GM11168 (cell line): ENCODE results near the gene KLF16.
"Not testable (repeated sequence)": the region's sequence is repeated elsewhere in the genome, so short reads cannot be mapped to it uniquely, and the experiment has no call there.

Experiments
- in situ Hi-C: fragments of 300-500 bp; cut with MboI; formaldehyde crosslinking; loops from one replicate; pipeline ENCODE4 v1.12.0; 2022; ENCODE audit warnings: low sequenced_read_pairs; ENCODE audit not compliant: unreplicated experiment

Gene KLF16

DNA sequence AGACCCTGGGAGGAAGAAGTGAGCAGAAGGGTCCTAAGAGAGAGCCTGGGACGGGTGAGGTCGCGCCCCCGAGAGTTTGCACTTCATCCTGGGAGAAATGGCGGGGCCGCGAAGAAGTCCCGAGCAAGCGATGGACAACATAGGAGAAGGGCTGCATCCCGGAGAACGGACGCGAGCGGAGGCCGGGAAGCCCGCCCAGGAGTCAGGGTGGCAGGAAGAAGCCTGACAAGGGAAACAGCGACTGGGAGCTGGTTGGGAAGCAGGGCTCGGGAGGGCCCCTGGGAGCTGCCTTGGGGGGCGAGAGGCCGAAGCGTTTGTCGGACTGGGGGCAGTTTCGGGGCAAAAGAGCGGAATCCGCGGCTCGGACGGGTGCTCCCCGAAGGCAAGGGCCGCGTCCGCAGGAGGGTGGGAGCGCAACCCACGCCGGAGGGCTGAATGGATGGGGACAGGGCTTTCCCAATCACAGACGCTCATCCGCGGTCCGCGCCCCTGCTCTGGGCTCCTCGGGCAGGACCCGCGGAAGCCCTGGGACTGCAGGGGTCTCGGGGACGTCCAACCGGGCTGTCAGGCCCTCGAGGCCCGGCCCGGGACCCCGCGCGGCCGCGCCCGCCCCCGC, 21.4 kb upstream of the KLF16 start:
- in situ Hi-C loops: no loop called here

DNA sequence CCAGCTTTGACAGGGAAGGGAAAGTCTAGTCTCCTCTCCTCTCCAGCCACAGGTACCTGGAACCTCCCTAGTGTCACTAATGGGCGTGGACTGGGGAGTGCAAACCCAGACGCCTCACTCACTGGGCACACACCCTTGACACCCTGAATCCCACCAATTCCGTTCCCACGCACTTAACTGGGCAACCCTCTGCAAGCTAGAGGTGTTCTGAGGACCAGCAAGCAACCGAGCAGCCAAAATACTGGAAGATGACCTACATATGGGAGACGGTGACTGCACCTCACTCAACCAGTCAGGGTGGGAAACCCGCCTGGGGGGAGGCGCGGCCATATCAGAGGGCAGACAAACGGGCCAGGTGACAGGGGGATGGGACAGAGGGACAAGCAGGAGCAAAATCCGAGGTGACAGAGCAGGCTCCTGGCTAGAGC, 20.9 kb upstream of the KLF16 start:
- in situ Hi-C loops: no loop called here

DNA sequence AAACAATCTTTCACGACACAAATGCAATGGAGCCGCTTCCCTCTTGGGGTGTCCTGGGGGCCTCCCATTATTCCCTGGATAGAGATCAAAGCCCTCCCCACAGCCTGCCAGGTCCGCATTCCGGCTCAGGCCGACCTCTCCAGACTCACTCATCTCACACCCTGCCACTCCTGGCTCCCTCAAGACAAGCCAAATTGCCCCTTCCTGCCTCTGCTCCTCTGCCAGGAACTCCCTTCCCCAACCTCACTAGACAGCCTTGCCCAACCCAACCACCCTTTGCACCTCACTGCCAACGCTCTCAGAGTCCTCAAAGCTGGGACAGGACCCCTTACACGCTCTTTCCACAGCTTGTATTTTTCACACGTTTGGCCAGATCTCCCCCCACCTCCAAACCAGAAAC, 20.4 kb upstream of the KLF16 start:
- in situ Hi-C loops: no loop called here

DNA sequence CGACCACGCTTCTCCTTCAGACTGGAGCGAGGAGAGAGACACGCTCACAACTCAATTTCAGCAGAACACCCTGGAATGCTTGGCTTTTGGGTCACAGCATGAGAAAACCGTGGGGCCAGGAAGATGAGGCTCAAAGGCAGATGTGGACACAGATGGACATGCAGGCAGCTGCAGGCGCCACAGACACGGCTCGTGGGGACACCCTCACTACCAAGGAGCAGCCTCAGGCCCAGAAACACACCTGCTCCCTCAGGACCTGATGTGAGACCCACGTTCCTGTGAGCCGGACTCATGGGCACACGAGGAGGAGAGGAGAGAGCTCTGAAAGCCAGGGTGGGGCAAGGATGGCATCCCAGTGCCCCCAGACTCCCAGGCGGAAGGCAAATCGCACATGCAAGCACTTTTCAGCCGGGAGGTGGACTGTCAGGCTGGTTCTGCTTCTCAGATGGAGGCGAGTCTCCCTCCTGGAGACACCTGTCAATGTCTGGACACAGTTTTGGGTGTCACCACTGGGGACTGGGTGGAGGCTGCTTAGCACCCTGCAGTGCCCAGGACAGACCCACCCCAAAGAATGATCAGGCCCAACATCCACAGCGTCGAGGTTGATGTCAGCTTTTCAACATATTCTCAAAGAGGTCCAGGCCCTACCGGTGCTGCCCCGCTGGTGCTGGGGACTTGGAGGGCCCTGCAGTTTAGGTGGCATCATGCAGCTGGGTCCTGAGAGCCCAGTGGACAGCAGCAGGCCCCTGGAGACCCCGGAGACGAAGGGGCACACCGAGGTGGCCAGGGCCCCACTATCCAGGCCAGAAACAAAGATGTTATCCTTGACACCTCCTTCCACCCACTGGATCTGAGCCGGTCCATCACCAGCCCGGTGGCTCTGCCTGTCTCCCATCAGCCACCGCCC, 19.7 kb upstream of the KLF16 start:
- in situ Hi-C loops: no loop called here

DNA sequence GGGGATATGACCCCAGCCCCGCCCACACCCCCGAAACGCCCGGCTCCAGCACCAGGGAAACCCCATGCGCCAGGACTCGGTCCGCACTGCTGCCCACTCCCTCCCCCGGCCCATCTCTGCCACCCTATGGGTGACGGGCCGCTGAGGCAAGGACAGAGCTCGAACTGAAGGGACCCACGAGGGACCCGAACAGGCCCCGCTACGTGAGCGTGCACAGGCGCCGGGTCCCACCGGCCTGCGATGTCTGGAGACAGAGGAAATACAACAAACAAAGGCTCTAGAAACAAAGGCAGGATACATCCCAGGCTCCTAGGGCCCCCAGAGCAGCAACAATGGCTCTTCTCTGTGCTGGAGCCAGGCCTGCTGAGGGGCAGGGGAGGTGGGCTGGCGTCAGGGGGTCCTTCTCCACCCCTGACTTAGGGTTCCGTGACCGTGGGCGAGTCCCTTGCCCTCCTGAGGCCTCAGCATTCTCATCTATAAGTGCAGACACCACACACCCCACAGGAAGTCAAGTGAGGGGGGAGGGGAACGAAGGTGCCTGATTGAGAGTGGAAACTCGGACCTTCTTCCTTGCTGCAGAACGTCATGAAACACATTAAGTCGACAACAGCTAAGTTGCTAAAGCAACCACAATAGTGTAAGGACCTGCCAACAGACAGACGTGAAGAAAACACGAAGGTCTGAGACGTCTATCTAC, 18.9 kb upstream of the KLF16 start:
- in situ Hi-C loops: no loop called here

DNA sequence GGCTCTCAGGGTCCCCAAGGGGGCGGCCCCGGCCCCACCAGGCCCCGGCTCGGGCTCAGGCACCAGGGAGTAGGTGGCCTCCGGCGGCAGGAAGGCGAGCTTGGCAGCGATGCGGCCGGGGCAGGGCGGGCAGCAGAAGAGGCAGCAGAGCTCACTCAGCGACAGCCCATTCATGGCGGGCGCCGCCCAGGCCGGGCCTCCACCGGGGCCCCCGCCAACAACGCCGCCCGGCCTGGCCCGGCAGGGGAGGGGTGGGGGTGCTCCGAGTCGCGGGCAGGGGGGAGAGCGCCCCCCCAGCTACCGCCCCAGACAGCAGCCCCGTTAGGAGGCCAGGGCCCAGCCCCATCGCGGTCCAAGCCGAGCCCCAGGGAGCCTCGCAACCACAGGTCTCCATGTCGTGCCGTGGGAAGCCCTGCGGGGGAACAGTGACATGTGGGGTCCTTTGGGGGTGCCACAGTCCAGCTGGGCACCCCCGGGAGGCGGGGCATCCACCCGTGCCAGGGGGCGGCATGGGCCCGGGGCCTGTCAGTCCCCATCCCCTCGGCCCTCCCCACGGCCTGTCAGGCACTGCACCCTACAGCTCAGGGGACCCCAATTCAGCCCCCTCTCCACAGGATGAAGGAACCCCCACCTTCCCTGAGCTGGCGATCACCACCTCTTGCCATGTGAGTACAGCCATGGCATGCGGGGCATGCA, 18.2 kb upstream of the KLF16 start:
- in situ Hi-C loops: not testable (repeated sequence)

DNA sequence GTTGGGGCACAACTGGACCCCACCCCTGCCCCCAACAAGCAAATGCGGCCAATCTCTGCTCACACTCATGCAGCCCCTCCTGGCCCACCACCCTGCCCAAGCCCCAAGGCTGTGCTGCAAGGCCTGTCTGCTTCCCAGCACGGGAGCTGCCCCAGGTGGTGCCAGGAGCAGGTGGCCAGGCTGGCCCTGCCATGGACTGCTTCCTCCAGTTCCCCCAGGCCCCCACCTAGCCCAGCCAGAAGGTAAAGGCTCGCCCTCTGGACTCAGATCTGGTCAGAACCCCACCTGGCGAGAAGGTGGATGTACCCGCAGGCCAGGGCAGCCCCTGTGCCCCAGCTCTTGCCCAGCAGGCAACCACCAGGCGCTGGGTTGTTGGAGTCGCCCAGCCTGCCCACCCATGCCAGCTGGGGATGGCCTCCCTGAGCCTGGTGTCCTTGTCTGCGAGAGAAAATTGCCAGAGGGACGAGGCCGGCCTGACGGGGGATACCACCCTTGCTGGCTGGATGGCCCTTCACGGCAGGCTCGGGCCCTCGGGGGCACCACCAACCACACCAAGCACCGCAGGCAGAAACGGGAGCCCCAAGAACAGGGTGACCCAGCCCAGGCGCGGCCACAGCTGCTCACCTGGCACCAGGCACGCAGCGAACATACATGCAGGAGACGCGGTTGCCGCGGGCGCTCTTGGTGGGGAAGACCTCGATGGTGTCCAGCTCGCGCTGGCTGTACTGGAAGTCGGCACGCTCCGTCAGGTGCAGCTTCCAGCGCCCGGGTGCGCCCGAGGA, 17.4 kb upstream of the KLF16 start:
- in situ Hi-C loops: no loop called here

DNA sequence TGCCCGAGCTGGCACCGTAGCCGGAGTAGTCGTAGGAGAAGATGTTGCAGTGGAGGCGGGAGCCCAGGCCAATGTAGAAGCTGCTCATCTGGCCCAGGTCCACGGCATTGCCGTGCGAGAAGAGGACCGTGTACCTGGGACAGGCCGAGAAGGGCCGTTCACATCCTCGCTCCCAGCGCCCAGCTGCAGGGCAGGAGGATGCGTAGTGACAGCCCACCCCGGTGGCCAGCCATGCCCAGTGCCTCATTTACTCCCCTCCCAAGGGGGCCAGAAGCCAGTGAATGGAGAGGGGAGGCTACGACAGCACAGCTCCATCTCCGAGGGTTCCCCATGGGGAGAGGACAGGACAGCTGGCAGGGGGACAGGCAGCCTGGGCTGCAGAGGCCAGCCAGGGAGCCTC, 16.6 kb upstream of the KLF16 start:
- in situ Hi-C loops: not testable (repeated sequence)

DNA sequence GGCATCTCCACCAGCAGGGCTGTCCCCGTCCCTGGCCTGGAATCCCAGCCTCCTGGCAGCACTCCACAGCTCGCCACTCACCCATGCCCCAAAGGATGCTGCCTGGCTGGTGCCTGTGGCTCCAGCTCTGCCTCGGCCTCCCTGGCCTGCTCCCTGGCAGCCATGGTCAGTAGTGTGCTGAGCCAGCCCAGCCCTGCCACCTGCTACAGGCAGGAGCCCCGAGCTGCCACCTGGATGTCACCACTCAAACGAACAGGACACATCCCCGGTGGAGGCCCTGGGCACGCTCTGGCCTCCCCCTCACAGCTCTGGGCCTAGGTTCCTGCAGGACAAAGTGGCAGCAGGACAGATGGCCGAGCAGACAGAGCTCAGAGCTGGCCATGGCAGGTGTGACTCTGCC, 15.2 kb upstream of the KLF16 start:
- in situ Hi-C loops: not testable (repeated sequence)

DNA sequence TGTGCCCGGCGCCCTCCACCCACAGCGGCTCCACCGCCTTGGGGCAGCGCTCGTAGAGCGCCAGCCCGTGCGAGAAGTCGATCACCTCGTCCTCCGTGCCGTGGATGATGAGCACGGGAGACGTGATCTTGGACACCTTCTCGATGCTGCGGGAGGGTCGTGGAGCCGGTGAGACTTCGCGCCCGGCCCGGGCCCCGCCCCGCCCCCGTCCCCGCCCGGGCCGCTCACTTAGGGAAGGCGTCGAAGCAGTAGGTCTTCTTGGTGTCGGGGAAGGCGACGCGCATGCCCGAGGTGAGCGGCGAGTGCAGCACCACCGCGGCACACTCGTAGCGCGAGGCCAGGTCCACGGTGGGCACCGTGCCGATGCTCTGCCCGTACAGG, 13.9 kb upstream of the KLF16 start:
- in situ Hi-C loops: not testable (repeated sequence)

DNA sequence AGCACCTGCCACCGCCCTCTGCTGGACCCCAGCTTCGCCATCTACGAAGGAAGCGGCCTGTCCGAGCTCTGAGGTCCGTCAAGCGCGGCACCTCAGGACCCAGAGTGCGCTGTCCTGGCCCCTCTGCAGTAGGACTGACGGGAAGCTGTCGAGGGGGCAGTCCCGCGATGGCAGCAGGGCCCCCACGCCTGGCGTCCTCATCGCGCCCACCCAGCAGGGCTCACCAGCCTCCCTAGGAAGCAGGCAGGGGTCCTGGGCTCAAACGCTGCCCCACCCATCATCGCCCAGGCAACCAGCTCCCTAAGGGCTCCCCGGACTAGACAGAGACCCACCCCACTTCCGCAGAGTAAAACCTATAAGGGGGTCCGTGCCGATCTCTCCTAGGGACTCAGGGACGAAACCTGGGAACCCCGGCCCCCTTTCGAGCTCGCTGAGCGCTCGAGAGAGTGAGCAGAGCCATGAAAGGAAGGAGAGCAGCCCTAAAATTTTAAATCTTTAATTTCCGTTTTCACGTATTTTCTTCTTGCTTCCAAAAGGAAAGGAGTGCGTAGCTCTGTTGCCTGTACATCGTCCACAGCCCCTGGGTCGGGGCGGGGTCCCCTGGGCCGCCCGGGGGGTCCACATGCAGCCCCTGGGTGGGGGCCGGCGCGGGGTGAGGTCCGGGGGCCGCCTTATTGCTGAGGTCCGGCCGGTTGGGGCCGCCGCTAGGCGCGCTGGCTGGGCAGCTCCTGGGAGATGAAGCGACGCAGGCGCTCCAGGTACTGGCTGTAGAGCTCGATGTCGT, 13.3 kb upstream of the KLF16 start:
- in situ Hi-C loops: not testable (repeated sequence)

DNA sequence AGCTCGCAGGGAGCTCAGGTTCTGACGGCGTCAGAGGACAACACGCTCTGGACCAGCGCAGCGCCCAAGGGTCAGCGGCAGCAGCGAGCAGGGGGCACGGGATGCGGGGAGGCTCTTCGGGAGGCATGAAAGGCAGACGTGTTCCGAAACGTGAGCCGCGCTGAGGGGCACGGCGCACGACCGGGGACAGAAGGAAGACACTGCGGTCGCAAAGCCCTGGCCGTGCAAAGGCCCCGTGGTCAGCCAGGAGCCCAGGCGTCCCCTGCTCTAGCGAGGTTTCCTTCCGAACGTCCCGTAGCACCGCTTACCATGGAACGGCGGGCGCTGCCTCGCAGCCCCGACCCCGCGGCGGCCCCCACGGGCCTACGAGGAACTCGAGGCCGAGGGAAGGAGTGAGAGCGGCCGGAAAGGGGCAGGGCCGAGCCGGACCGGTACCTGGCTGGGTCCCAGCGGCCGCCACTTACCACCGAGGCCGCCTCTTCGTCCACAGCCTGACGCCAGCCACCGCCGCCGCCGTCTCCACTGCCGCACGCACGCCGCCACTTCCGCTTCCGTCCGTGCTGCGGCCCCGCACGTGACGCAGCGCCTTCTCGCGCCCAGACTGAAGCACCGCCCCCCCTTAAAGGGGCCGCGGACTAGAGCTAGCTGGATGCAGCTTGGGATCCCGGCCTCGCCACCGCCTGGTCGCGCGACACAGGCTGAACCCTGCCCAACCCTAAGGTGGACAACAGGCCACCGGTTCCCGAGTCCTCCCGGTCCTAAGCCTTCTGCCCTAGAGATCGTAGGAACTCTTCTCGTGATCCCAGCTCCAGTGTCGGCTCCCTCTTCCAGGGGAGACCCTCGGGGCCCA, 12.5 kb upstream of the KLF16 start:
- in situ Hi-C loops: no loop called here

DNA sequence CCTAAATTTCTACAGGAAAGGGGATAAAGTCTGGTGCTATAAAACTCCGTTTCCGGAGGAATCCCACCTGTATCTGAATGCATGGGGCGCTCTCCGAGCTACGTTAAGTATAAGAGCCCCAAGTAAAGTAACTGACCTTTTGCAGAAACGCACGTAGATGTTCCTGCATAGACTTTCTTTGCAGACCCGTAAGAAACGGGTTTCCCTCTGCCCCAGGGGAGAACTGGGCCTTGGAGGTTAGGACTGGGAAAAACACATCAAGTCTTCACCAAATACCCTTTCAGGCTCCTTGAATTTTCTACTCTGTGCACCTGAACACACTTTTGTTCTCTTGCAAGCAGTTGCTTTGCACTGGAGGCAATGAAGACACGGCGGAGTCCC, 11.9 kb upstream of the KLF16 start:
- in situ Hi-C loops: not testable (repeated sequence)

DNA sequence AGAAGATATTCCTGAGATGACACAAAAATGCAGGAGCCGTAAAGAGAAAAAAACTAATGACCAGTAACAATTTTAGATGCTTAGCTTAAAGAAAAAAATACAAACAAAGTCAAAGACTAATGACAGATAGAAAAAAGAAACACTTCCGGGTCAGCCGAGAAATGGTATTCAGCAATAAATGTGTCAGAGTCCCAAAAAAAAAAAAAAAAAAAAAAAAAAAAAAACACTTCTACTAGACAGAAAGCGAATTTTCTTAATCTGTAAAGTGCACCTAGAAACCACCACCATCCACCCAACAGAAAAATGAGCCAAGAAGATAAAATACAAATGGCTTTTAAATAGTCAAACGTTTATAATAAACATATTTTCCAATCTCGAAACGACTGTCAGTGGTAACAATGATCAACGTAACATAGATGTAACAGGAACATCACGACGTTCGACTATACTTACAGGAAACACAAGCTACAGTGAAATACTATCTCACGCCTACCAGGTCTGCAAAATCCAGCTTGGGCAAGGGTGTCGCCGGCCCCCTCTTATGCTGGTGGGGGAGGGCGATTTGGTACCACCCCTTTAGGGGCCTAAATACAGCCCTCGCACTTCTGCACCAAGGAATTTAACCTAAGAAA, 11.3 kb upstream of the KLF16 start:
- in situ Hi-C loops: no loop called here

DNA sequence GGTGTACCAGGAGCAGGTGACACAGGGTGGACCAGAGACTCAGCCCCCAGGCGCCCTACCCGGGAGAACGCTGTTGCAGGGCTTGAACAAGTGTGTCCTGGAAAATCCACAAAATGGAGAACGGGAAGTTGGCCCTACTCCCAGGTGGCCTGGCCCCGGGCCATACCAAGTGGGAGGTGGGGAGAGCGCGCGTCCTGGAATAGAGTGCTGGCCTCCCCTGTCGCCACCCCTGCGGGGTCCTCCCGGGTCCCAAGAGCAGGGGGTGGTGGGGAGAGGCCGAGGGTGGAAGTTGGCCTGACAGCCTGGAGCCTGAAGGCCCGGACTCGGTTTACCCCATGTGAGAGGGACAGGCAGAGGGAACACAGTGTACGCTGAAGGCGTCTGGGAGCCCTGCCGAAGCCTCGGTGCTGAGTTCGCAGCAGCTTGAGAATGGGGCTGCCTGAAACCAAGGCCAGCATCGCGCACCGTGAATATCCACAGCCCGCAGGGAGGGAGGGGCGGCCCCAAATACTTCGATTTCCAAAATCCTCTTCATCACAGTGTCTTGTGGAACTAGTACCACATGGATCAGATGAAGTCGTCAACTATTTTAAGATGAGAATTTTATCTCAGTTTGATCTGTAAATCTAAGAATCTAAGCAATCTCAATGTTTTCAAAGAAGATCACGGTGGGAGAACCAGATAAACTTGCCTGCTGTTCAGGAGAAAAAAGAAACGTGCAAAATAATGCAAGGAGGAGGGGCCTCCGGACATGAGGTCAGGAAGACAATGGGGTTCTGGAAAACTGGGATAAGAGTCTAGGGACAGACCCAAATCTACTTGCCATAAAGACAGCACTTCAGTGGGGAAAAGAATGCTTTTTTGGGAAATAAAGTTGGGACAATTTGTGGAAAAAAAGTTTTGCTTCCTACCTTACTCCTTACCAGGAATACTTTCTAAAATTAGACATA, 10.4 kb upstream of the KLF16 start:
- in situ Hi-C loops: no loop called here

DNA sequence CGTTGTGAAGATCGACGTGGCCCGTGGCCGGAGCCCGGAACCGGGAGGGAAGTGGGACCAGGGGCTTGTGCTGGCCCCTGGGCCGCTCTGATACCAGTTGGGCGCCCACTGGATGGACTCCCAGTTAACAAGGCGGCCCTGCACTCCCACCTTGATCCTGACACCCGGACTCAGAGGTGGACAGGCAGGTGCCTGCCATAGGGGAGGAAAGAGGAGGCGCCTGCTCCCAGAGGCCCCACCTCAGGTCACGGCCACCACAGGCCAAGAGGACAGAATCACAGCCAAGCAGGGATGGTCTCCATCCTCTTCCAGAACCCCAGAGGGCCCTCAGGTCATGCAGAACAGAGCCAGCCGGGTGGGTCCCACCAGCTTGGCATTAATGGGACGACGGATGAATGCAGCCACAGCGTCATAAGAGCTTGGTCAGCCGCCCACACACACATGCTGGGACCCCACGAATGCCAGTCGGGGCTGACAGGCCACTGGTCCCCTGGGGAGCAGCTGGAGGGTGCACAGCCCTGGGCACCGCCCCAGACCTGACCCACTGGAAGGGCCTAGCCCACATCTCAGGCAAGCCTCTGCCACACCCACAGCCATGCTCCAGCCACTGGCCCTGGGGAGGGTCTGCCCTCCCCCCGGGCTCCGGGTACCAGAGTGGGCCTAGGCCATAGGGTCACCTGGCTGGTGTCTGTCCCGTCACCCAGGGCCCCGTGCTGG, 9.6 kb upstream of the KLF16 start:
- in situ Hi-C loops: no loop called here
